K562 (cell line): ENCODE data around the gene THRSP. TPM values are rescaled to one million over a fixed set of nuclear protein-coding genes. Genes with fewer than 3 reads are reported as not detected.

ENCODE experiments used
- ATAC-seq: fragments of 200-7000 bp; cut with Tn5 transposase; 3 replicates; pipeline ENCODE4 v1.9.1; 2020; ENCODE audit warnings: moderate library complexity
- BruUV-seq: library from RNA; stranded (reverse); fragments of 400-500 nt; replicated peaks from 2 replicates; lab custom pipeline; 2021; lab: Mats Ljungman, UMichigan
- CTCF ChIA-PET: fragments of 300-600 bp; formaldehyde crosslinking; extraction: SDS; loops from one replicate; lab custom pipeline; 2021; ENCODE audit warnings: low intra/inter-chr PET ratio; lab: Yijun Ruan, JAX
- POLR2A ChIA-PET: fragments of 300-600, 350-650 bp; sonication (Branson Sonifier 250); formaldehyde crosslinking; extraction: SDS; loops from one replicate; lab custom pipeline; 2021; ENCODE audit warnings: antibody characterized with exemption, inconsistent platforms; lab: Yijun Ruan, JAX
- DNase-seq, 4 experiments: peaks; one replicate each; pipeline versions ENCODE4 v3.0.0 to v3.0.0-alpha.2; 2011 to 2018; ENCODE audit warnings: low spot score in 3 of 4, mixed read lengths in 3 of 4; ENCODE audit errors: extremely low read depth in 1 of 4
- FAIRE-seq: peaks from 2 replicates; lab custom pipeline; 2011; peaks lifted over from hg19 to GRCh38; lab: Jason Lieb, UNC
- H2AFZ ChIP-seq: 2 replicates; pipeline ENCODE4 v1.6.0; 2011; ENCODE audit warnings: low read depth, low read length, control low read depth, inconsistent platforms
- H3K27ac ChIP-seq: fragments of 200-600 bp; 3 replicates; pipeline ENCODE4 v1.8.0; 2011; ENCODE audit warnings: low read depth, mild to moderate bottlenecking, control low read depth, inconsistent platforms, low read length, moderate library complexity, mixed read lengths; ENCODE audit errors: extremely low read depth
- H3K27me3 ChIP-seq, 2 experiments: fragments of 300-600 bp in 1 of 2; 2 replicates in 1 of 2; 3 replicates in 1 of 2; pipeline versions ENCODE4 v1.6.0 to v1.8.0; 2011; ENCODE audit warnings: inconsistent platforms in 2 of 2, low read length in 2 of 2, mild to moderate bottlenecking in 1 of 2, mixed read lengths in 1 of 2, moderate library complexity in 1 of 2; ENCODE audit not compliant: control insufficient read depth in 2 of 2, insufficient read depth in 2 of 2
- H3K36me3 ChIP-seq: fragments of 300-600 bp; 3 replicates; pipeline ENCODE4 v1.8.0; 2011; ENCODE audit warnings: mild to moderate bottlenecking, low read length, inconsistent platforms; ENCODE audit not compliant: control insufficient read depth, insufficient read depth
- H3K4me1 ChIP-seq, 2 experiments: fragments of 200-600 bp in 1 of 2; replicated peaks in 1 of 2; 2 replicates in 1 of 2; 3 replicates in 1 of 2; pipeline versions ENCODE4 v1.5.1 to v1.8.0; 2011; ENCODE audit warnings: inconsistent platforms in 2 of 2, low read length in 2 of 2, mild to moderate bottlenecking in 1 of 2, mixed read lengths in 1 of 2, moderate library complexity in 1 of 2; ENCODE audit not compliant: control insufficient read depth in 2 of 2, insufficient read depth in 2 of 2
- H3K4me2 ChIP-seq: 2 replicates; pipeline ENCODE4 v1.6.1; 2011; ENCODE audit warnings: low read length, control low read depth, inconsistent platforms, mixed read lengths; ENCODE audit not compliant: insufficient read depth
- H3K4me3 ChIP-seq: fragments of 200-600 bp; sonication (generic), shearing (Covaris generic); 2 replicates; pipeline ENCODE4 v1.5.1; 2016; ENCODE audit warnings: control low read depth, inconsistent platforms
- H3K79me2 ChIP-seq: fragments of 200-600 bp; 3 replicates; pipeline ENCODE4 v1.8.0; 2011; ENCODE audit warnings: low read length, inconsistent platforms; ENCODE audit not compliant: control insufficient read depth, insufficient read depth
- H3K9ac ChIP-seq, 2 experiments: 2 replicates each; pipeline versions ENCODE4 v1.6.0 to v1.6.1; 2011; ENCODE audit warnings: low read depth in 2 of 2, low read length in 2 of 2, control low read depth in 1 of 2, inconsistent platforms in 1 of 2, mild to moderate bottlenecking in 1 of 2, mixed read lengths in 1 of 2; ENCODE audit not compliant: insufficient read depth in 1 of 2
- H3K9me1 ChIP-seq: one replicate; pipeline ENCODE4 v1.6.0; 2011; ENCODE audit warnings: inconsistent platforms, mild to moderate bottlenecking, low read length, moderate library complexity; ENCODE audit not compliant: control insufficient read depth, insufficient read depth
- H3K9me3 ChIP-seq: replicated peaks from 2 replicates; pipeline ENCODE4 v1.5.1; 2011; ENCODE audit warnings: low read depth, low read length, inconsistent platforms; ENCODE audit not compliant: control insufficient read depth, insufficient read depth
- H4K20me1 ChIP-seq: replicated peaks from 2 replicates; pipeline ENCODE4 v1.6.1; 2011; ENCODE audit warnings: low read length, inconsistent platforms, mixed read lengths; ENCODE audit not compliant: control insufficient read depth, insufficient read depth
- BACH1 ChIP-seq: fragments of 200-800 bp; sonication (Bioruptor generic); IDR thresholded peaks from 2 replicates; pipeline ENCODE4 v1.6.1; 2016; ENCODE audit warnings: missing genetic modification characterization, missing compliant biosample characterization
- BCOR ChIP-seq: fragments of 450-650 bp; IDR thresholded peaks from 2 replicates; pipeline ENCODE4 v1.6.1; 2016
- CHAMP1 ChIP-seq: fragments of 450-650 bp; IDR thresholded peaks from 2 replicates; pipeline ENCODE4 v1.6.1; 2016; ENCODE audit warnings: mild to moderate bottlenecking
- FIP1L1 ChIP-seq: fragments of 200-400 bp; formaldehyde crosslinking; IDR thresholded peaks from 2 replicates; pipeline ENCODE4 v1.6.1; 2018; ENCODE audit warnings: mild to moderate bottlenecking, low read depth, low read length; ENCODE audit not compliant: poor library complexity, severe bottlenecking
- KDM1A ChIP-seq, 2 experiments: fragments of 450-650 bp; IDR thresholded peaks; 2 replicates each; pipeline ENCODE4 v1.6.1; 2016; ENCODE audit warnings: mild to moderate bottlenecking in 2 of 2
- RBM25 ChIP-seq: fragments of 200-400 bp; formaldehyde crosslinking; IDR thresholded peaks from 2 replicates; pipeline ENCODE4 v1.6.1; 2018; ENCODE audit warnings: low read length, low read depth, moderate library complexity; ENCODE audit not compliant: severe bottlenecking
- WGBS: fragments of 100-300 bp; shearing (Covaris generic); methylation state at CpG from one replicate; pipeline ENCODE4 v1.1.6; 2016; ENCODE audit warnings: low coverage, mixed read lengths; ENCODE audit not compliant: insufficient coverage; ENCODE audit errors: missing lambda C conversion rate; 5-methylcytosine and 5-hydroxymethylcytosine counted together
- in situ Hi-C: fragments of 300-500 bp; cut with MboI; formaldehyde crosslinking; loops from 4 replicates; pipeline ENCODE4 v1.15.0; 2018; ENCODE audit warnings: inconsistent platforms, mixed read lengths
- intact Hi-C: fragments of 100-400 bp; cut with micrococcal nuclease; formaldehyde crosslinking; loops from 2 replicates; pipeline ENCODE4 v1.14.2; 2022
- polyA plus RNA-seq, 8 experiments: library from polyadenylated mRNA; depleted of rRNA in 4 of 8; stranded (reverse) in 5 of 8; unstranded in 3 of 8; fragments of >200 nt; fragmentation: Nextera tagmentation in 2 of 8; fragmentation: Illumina TruSeq in 1 of 8; extraction: Ambion mirVana in 2 of 8; extraction: Trizol in 1 of 8; gene quantifications; 2 replicates each; pipeline versions ENCODE4 v1.2.1 to v1.2.3, GENCODE V29; 2011 to 2014; ENCODE audit warnings: inconsistent platforms in 1 of 8, missing spikeins in 1 of 8
- total RNA-seq, 7 experiments: library from RNA; depleted of rRNA in 6 of 7; stranded (reverse); fragments of >200 nt in 6 of 7; fragmentation: Illumina TruSeq in 2 of 7; extraction: Trizol in 2 of 7; gene quantifications; 2 replicates each; pipeline versions ENCODE4 v1.2.1 to v1.2.3, GENCODE V29; 2011 to 2021; ENCODE audit warnings: low replicate concordance in 1 of 7

THRSP gene
- total and polyA plus RNA-seq, 9 of the 15 experiments (the other 6 are each of a cell fraction or from before 2014, with no cell fraction given), result 0.23 to 0.56 (median 0.31) TPM; not detected in 2

- ChIA-PET POLR2A (interaction anchor here (1.1 to 2.4 kb wide), 2 partner anchors 16 to 18 kb away, joined by 3 to 7 read pairs; partner anchors contain the start of gene NDUFC2), CTCF (no interaction called here)
- intact Hi-C loops, result no loop called here
- H3K27ac ChIP-seq, result no peak overlapping the region
- DNase-seq, result peak in 1 of 4 experiments; percentile 2
- ATAC-seq, result no peak
- TF ChIP-seq FIP1L1, result no peak
- no peak for TF ChIP-seq BACH1 (tag)
- peak in 1 of 2 experiments; percentile 19; a peak in 1 of 4 replicates for TF ChIP-seq KDM1A (IDR thresholded peaks at IDR 0.05)
- peak; percentile 64 for TF ChIP-seq RBM25
- TF ChIP-seq BCOR, result peak; percentile 62
- TF ChIP-seq CHAMP1, result no peak
- TF ChIP-seq, all 486 proteins: peak for 3
- in situ Hi-C loops, result no loop called here
- Histone ChIP-seq H3K27me3 (no peaks in the 10 kb centered on the region), H3K9me3 (no peaks in the 10 kb centered on the region), H3K36me3 (no peaks in the 10 kb centered on the region; the same call in 2 of the 3 replicates), H4K20me1 (no peaks in the 10 kb centered on the region), H3K4me3 (no peak overlapping the region), H3K4me1 (peaks cover 21 to 29% of the 10 kb centered on the region in 2 experiments), H3K9me1 (no peaks in the 10 kb centered on the region), H2AFZ (no peak overlapping the region), H3K79me2 (no peaks in the 10 kb centered on the region), H3K4me2 (no peak overlapping the region), H3K9ac (no peak overlapping the region)
- peak; percentile 29 for FAIRE-seq
- BruUV-seq, result no TSS peak
- 92% methylated on average over 8 of the region's 8 CpGs for WGBS
Measured at GRCh38 chr11:78060533-78060932, 3.1 kb upstream of the THRSP start.
